Small intestine (tissue), 7 donors: ENCODE results near the gene ZFP62. TPM values are rescaled to one million over a fixed set of nuclear protein-coding genes. Genes with fewer than 3 reads are reported as not detected.
"Not testable (repeated sequence)": the region's sequence is repeated elsewhere in the genome, so short reads cannot be mapped to it uniquely, and the experiment has no call there.

Experiments used
- DNase-seq, 2 donors: peaks; one replicate each; pipeline versions ENCODE4 v3.0.0 to v3.0.0-alpha.2; 2013
- FAIRE-seq: peaks from 2 replicates; lab custom pipeline; 2012; peaks lifted over from hg19 to GRCh38; lab: Jason Lieb, UNC
- H3K27ac ChIP-seq, 3 donors: one replicate each; pipeline ENCODE4 v1.5.1; 2013; ENCODE audit warnings: low read length in 2 of 3, mild to moderate bottlenecking in 2 of 3, control low read depth in 1 of 3, inconsistent platforms in 1 of 3, low read depth in 1 of 3, moderate library complexity in 1 of 3
- H3K27me3 ChIP-seq, 3 donors: one replicate each; pipeline ENCODE4 v1.6.1; 2013; ENCODE audit warnings: low read length in 3 of 3, inconsistent platforms in 1 of 3; ENCODE audit not compliant: control insufficient read depth in 3 of 3, insufficient read depth in 3 of 3
- H3K36me3 ChIP-seq, 3 donors: one replicate each; pipeline ENCODE4 v1.6.1; 2013; ENCODE audit warnings: low read length in 3 of 3, inconsistent platforms in 1 of 3, low read depth in 1 of 3, mild to moderate bottlenecking in 1 of 3, moderate library complexity in 1 of 3; ENCODE audit not compliant: control insufficient read depth in 3 of 3, insufficient read depth in 2 of 3
- H3K4me1 ChIP-seq, 3 donors: one replicate each; pipeline ENCODE4 v1.6.1; 2013; ENCODE audit warnings: low read length in 2 of 3, inconsistent platforms in 1 of 3, low read depth in 1 of 3, mild to moderate bottlenecking in 1 of 3, moderate library complexity in 1 of 3; ENCODE audit not compliant: control insufficient read depth in 3 of 3, insufficient read depth in 2 of 3
- H3K4me3 ChIP-seq, 3 donors: one replicate each; pipeline ENCODE4 v1.5.1; 2013; ENCODE audit warnings: low read length in 3 of 3, control low read depth in 1 of 3, inconsistent platforms in 1 of 3, low read depth in 1 of 3, mild to moderate bottlenecking in 1 of 3, moderate library complexity in 1 of 3
- H3K9me3 ChIP-seq, 2 donors: one replicate each; pipeline ENCODE4 v1.6.1; 2013; ENCODE audit warnings: low read depth in 1 of 2, low read length in 1 of 2; ENCODE audit not compliant: control insufficient read depth in 2 of 2, insufficient read depth in 1 of 2
- WGBS, 3 donors: extraction: QIAGEN DNeasy Blood & Tissue Kit; methylation state at CpG; one replicate each; pipeline ENCODE4 v1.1.7; 2013; 5-methylcytosine and 5-hydroxymethylcytosine counted together
- polyA plus RNA-seq, 4 donors: library from polyadenylated mRNA; stranded (reverse) in 3 of 4; unstranded in 1 of 4; fragments of 200-250 nt in 3 of 4; fragments of 120-200 nt in 1 of 4; gene quantifications; one replicate each; pipeline versions ENCODE4 v1.2.1 to v1.2.3, GENCODE V29; 2013
- donor health status: healthy with polysubstance abuse.
- donor health status: control.
- donor health status: control.
- donor health status: Bipolar disorder and iron deficiency.
- donor health status: healthy.

The ZFP62 gene
- polyA plus RNA-seq, 4 donors, result 8.7 to 57.2 (median 16.2) TPM

DNA sequence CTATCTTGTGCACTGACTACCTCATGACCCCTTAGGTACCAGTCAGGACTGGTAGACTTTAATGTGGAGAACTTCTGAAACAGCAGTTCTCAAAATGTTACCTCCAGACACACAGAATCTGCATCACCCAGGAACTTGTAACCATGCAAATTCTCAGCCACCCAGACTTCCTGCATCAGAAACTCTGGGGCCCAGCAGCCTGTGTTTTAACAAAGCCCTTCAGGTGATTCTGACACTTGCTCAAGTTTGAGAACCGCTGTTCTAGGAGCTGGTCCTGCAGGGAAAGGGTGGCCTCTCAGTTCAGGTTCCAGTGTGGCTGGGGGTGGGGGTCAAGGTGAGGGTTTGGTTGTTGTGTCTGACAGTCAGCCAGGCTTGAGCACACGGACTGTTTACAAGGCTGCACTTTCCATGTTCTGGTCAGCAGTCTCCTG lies 28.4 kb downstream of the ZFP62 start:
- Histone ChIP-seq H3K9me3 (peaks cover 0 to 31% of the 10 kb centered on the region in 2 donors), H3K4me1 (peaks cover 4 to 7% (median 6%) of the 10 kb centered on the region in 3 donors), H3K27me3 (no peaks in the 10 kb centered on the region), H3K4me3 (peak overlapping the region in 1 of 3 donors; percentile 82), H3K36me3 (peaks cover 0 to 22% (median 5%) of the 10 kb centered on the region in 3 donors), H3K27ac (peak overlapping the region in 1 of 3 donors; percentile 52)
- FAIRE-seq (no peak), DNase-seq (no peak)
- 67 to 83% (median 72%) methylated on average over 2 of the region's 2 CpGs for WGBS, 3 donors

DNA sequence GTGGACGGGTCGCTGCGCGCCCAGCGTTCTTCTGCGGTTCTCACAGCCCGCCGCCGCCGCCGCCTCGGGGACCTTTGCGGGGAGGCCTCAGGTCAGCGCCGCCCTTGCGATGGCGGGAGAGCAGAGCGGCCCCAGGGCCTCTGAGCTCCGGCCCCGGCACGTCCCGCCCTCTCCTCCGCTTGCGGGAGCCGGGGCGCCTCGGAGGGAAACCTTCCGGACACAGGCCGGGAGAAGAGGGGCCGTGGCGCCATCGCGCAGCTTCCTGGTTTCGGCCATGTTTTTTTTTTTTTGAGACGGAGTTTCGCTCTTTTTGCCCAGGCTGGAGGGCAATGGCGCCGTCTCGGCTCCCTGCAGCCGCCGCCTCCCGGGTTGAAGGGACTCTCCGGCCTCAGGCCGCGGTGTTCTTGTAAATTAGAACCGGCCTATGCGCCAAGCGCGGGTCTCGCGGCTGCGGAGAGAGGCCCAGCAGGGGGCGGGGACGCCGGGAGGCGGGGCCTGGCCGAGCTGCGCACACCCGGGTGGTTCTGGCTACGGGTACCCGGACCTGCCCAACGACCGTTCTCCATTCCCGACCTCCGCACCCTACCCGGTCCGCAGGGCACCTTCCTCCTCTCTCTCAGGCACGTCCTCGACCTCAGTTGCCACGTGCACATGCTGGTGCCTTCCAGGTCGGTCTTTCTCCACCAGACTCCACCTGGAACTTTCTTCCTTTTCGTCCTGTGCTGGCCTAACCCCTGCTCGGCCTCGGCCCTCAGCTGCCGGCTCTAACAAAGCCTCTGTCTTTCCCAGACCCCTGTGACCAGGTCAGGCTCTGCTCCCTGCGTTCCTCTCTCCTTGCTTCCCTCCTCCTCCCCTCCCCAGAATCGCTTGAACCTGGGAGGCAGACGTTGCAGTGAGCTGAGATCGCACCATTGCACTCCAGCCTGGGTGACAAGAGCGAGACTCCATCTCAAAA lies 29.7 kb downstream of the ZFP62 start:
- Histone ChIP-seq H3K27me3 (no peaks in the 10 kb centered on the region), H3K4me1 (peaks cover 4 to 7% (median 6%) of the 10 kb centered on the region in 3 donors), H3K27ac (peak overlapping the region; percentile 96 to 99 (median 97)), H3K36me3 (peaks cover 0 to 20% (median 5%) of the 10 kb centered on the region in 3 donors), H3K9me3 (peaks cover 0 to 31% of the 10 kb centered on the region in 2 donors), H3K4me3 (peak overlapping the region; percentile 82 to 98 (median 93))
- FAIRE-seq, result no peak
- WGBS, 3 donors, result 2 to 4% (median 4%) methylated on average over 71 to 80 of the region's 80 CpGs
- DNase-seq, result peak; percentile 89 to 91

DNA sequence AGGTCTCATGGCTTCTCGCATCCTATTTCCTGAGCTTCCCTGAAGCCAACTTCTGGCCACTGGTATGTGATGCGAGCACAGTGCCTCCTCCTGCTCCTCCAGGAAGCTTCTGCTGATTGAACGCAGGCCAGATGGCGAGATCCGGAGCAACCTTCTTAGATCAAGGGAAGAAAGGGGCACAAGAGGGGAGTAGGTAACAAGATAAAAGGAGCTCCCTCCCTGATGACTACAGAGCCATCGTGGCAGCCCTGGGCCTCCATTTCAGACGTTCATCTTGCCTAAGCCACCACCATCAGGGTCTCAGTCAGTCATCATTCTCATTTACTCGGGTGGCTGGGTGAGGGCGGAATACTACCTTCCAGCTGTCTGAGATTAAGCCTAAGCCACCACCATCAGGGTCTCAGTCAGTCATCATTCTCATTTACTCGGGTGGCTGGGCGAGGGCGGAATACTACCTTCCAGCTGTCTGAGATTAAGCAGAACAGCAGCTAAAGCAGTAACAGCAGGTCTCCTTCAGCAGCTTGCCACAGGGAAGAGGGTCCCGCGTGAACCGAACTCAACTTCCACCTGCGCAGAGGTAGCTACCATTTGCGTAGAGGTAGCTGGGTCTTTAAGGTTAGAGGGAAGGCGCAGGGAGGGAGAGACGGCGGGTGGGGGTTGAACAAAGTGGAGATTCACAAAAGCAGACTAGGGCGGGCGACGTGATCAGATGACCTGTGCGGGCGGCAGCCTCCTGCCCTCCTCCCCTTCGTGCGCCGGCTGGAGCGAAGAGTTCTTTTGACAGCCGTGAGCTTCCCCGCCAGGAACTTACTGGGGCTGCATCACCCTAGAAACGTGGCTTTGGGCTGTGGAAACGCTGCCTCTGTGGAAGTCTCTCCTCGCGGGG lies 30.6 kb downstream of the ZFP62 start:
- WGBS, 3 donors, result 22 to 28% (median 25%) methylated on average over 33 to 35 of the region's 35 CpGs
- DNase-seq (peak in 1 of 2 donors; percentile 66), FAIRE-seq (no peak)
- H3K27me3 ChIP-seq, result no peaks in the 10 kb centered on the region
- H3K36me3 ChIP-seq, result peaks cover 0 to 20% (median 5%) of the 10 kb centered on the region in 3 donors
- peak overlapping the region; percentile 82 to 98 (median 93) for H3K4me3 ChIP-seq
- peaks cover 4 to 7% (median 6%) of the 10 kb centered on the region in 3 donors for H3K4me1 ChIP-seq
- H3K9me3 ChIP-seq, result peaks cover 0 to 31% of the 10 kb centered on the region in 2 donors
- H3K27ac ChIP-seq, result peak overlapping the region; percentile 96 to 99 (median 97)

DNA sequence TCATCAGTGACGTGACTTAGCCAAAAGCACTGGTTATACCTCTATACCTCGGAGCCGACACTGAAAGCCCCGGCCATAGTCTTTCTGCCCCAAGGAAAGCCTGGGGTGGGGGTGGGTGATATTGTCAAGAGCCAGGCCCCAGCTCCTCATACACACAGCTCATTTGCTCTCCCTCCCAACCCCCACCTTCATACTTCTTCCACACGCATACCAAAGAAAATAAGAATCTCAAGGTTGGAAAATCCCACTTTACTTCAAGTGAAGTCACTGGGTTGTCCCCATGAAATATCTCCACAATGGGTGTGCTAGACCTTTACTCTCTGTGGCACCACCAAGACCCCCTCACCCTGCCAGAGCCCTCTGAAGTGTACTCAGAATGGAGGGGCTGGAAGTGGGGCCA lies 31.4 kb downstream of the ZFP62 start:
- Histone ChIP-seq H3K27me3 (no peaks in the 10 kb centered on the region), H3K9me3 (peaks cover 0 to 31% of the 10 kb centered on the region in 2 donors), H3K27ac (peak overlapping the region in 2 of 3 donors; percentile 31 to 97), H3K36me3 (peaks cover 0 to 16% (median 4%) of the 10 kb centered on the region in 3 donors), H3K4me1 (peaks cover 4 to 7% (median 6%) of the 10 kb centered on the region in 3 donors), H3K4me3 (peak overlapping the region in 1 of 3 donors; percentile 82)
- WGBS, 3 donors, result 96 to 100% (median 98%) methylated on average over 5 of the region's 5 CpGs
- no peak for FAIRE-seq
- no peak for DNase-seq

DNA sequence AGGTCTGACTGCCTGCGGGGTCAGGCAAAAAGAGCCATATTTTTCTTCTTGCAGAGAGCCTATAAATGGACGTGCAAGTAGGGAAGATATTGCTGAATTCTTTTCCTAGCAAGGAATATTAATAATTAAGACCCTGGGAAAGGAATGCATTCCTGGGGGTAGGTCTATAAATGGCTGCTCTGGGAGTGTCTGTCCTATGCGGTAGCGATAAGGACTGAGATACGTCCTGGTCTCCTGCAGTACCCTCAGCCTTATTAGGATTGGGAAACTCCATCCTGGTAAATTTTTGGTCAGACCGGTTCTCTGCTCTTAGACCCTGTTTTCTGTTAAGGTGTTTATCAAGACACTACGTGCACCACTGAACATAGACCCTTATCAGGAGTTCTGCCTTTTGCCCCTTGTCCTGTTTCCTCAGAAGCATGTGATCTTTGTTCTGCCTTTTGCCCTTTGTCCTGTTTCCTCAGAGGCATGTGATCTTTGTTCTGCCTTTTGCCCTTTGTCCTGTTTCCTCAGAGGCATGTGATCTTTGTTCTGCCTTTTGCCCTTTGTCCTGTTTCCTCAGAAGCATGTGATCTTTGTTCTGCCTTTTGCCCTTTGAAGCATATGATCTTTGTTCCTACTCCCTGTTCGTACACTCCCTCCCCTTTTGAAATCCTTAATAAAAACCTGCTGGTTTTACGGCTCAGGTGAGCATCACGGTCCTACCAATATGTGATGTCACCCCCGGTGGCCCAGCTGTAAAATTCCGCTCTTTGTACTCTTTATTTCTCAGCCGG lies 32.1 kb downstream of the ZFP62 start:
- not testable (repeated sequence) for H3K4me1 ChIP-seq, H3K27me3 ChIP-seq, H3K4me3 ChIP-seq, FAIRE-seq, DNase-seq
- WGBS, 3 donors, result 82 to 83% (median 82%) methylated on average over 12 to 13 of the region's 13 CpGs
- peaks cover 0 to 13% (median 0%) of the 10 kb centered on the region in 3 donors for H3K36me3 ChIP-seq
- peak overlapping the region in 2 of 3 donors; percentile 31 to 33 for H3K27ac ChIP-seq
- H3K9me3 ChIP-seq, result peaks cover 0 to 27% of the 10 kb centered on the region in 2 donors

DNA sequence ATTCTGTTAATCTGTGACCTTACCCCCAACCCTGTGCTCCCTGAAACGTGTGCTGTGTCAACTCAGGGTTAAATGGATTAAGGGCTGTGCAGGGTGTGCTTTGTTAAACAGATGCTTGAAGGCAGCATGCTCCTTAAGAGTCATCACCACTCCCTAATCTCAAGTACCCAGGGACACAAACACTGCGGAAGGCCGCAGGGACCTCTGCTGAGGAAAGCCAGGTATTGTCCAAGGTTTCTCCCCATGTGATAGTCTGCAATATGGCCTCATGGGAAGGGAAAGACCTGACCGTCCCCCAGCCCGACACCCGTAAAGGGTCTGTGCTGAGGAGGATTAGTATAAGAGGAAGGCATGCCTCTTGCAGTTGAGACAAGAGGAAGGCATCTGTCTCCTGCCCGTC lies 33.7 kb downstream of the ZFP62 start:
- H3K27ac ChIP-seq, H3K4me3 ChIP-seq, FAIRE-seq, DNase-seq, H3K4me1 ChIP-seq, H3K27me3 ChIP-seq: not testable (repeated sequence)
- peaks cover 0 to 13% (median 0%) of the 10 kb centered on the region in 3 donors for H3K36me3 ChIP-seq
- H3K9me3 ChIP-seq, result peaks cover 0 to 27% of the 10 kb centered on the region in 2 donors
- 74 to 84% (median 82%) methylated on average over 7 of the region's 7 CpGs for WGBS, 3 donors

DNA sequence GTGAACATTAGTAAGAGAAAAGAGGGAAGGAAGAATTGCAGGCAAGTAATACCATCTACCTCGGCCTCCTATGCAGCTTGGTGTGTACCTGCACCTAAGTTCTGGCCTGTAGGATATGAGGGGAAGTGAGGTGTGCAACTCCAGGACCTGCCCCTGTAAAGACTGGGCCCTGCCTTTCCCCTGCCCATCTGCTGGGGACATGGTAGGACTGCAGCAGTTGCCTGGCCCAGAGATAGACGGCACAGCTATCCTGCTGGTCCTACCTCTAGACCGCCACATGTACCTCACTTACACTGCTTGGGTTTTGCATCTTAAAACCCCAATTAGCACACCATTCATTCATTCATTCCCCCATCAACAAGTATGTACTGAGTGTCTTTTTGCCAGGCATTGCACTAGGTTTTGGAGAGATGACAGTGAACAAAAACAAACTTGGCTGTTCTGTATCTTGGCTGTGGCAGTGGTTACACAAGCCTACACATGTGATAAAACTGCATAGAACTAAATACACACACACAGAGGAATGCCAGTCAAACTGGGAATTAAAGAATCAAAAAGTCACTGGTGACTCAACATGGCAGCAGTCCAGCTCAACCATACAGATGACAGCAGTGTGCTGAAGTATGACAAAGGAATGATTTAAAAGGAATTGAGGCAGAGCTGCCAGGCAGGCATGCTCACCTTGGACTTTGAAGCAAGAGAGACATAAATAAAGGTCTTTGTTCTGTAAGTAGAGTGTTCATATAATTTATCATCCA lies 35.1 kb downstream of the ZFP62 start:
- no peak overlapping the region for H3K4me3 ChIP-seq
- DNase-seq, result peak; percentile 33 to 82
- H3K9me3 ChIP-seq, result peaks cover 0 to 24% of the 10 kb centered on the region in 2 donors
- peak overlapping the region in 1 of 3 donors; percentile 19 for H3K27ac ChIP-seq
- no peaks in the 10 kb centered on the region for H3K27me3 ChIP-seq
- H3K4me1 ChIP-seq, result peaks cover 5 to 7% (median 7%) of the 10 kb centered on the region in 3 donors
- FAIRE-seq, result no peak
- peaks cover 0 to 13% (median 0%) of the 10 kb centered on the region in 3 donors for H3K36me3 ChIP-seq
- WGBS, 3 donors, result 74 to 88% (median 77%) methylated on average over 3 of the region's 3 CpGs
